Muscle of leg (tissue), 11 donors: ENCODE measurements around the gene GABBR2. TPM values are rescaled to one million over a fixed set of nuclear protein-coding genes. Genes with fewer than 3 reads are reported as not detected.

Experiments
- DNase-seq: peaks from one replicate; pipeline ENCODE4 v3.0.0; 2013
- H3K27ac ChIP-seq: one replicate; pipeline ENCODE4 v1.5.1; 2013; ENCODE audit warnings: mild to moderate bottlenecking, low read length, control low read depth
- H3K27me3 ChIP-seq: one replicate; pipeline ENCODE4 v1.6.1; 2013; ENCODE audit warnings: low read length; ENCODE audit not compliant: control insufficient read depth, insufficient read depth
- H3K36me3 ChIP-seq: one replicate; pipeline ENCODE4 v1.6.1; 2013; ENCODE audit warnings: low read length; ENCODE audit not compliant: control insufficient read depth, insufficient read depth
- H3K4me1 ChIP-seq: one replicate; pipeline ENCODE4 v1.6.1; 2013; ENCODE audit warnings: low read length; ENCODE audit not compliant: control insufficient read depth, insufficient read depth
- H3K4me3 ChIP-seq: one replicate; pipeline ENCODE4 v1.5.1; 2013; ENCODE audit warnings: low read length, control low read depth
- H3K9me3 ChIP-seq: replicated peaks from 2 replicates; pipeline ENCODE4 v1.6.1; 2013; ENCODE audit warnings: low read depth, low read length; ENCODE audit not compliant: control insufficient read depth
- WGBS: methylation state at CpG from one replicate; pipeline ENCODE4 v1.1.5; 2013; ENCODE audit warnings: missing lambda C conversion rate; ENCODE audit not compliant: insufficient coverage; 5-methylcytosine and 5-hydroxymethylcytosine counted together
- polyA plus RNA-seq, 8 donors: library from polyadenylated mRNA; unstranded; fragments of 120-200 nt; gene quantifications; one replicate each; pipeline versions ENCODE4 v1.2.1 to v1.2.3, GENCODE V29; 2013; ENCODE audit warnings: inconsistent platforms in 1 of 8, low replicate concordance in 1 of 8; ENCODE audit not compliant: insufficient read length in 8 of 8, insufficient read depth in 1 of 8
- total RNA-seq: library from RNA; stranded (reverse); fragments of 120-200 nt; gene quantifications from one replicate; pipeline ENCODE4 v1.2.4, GENCODE V29; 2013

Gene GABBR2
- total and polyA plus RNA-seq, 9 donors: 0.35 to 1.6 (median 0.89) TPM

GRCh38 chr9:98554752-98555151, 154.0 kb downstream of the GABBR2 start:
- Histone ChIP-seq H3K27ac (no peak overlapping the region), H3K4me1 (no peaks in the 10 kb centered on the region), H3K9me3 (no peaks in the 10 kb centered on the region), H3K27me3 (peaks cover 7% of the 10 kb centered on the region), H3K4me3 (no peak overlapping the region), H3K36me3 (no peaks in the 10 kb centered on the region)
- no CpG with 5 or more reads among the region's 5 CpGs for WGBS
- DNase-seq: no peak

GRCh38 chr9:98552331-98552730, 156.4 kb downstream of the GABBR2 start:
- Histone ChIP-seq H3K4me1 (no peaks in the 10 kb centered on the region), H3K27me3 (peaks cover 5% of the 10 kb centered on the region), H3K4me3 (no peak overlapping the region), H3K27ac (no peak overlapping the region), H3K36me3 (no peaks in the 10 kb centered on the region), H3K9me3 (no peaks in the 10 kb centered on the region)
- DNase-seq: no peak
- WGBS: 88% methylated on average over 7 of the region's 8 CpGs

- no peak for DNase-seq
- Histone ChIP-seq H3K4me1 (no peaks in the 10 kb centered on the region), H3K9me3 (no peaks in the 10 kb centered on the region), H3K36me3 (no peaks in the 10 kb centered on the region), H3K27ac (no peak overlapping the region), H3K27me3 (peaks cover 5% of the 10 kb centered on the region), H3K4me3 (no peak overlapping the region)
- 71% methylated on average over 5 of the region's 11 CpGs for WGBS
Observed at GRCh38 chr9:98551511-98552286, 157.0 kb downstream of the GABBR2 start.

GRCh38 chr9:98550206-98550820, 158.4 kb downstream of the GABBR2 start:
- no peak for DNase-seq
- no peak overlapping the region for H3K27ac ChIP-seq
- no peaks in the 10 kb centered on the region for H3K9me3 ChIP-seq
- WGBS: 50% methylated on average over 2 of the region's 7 CpGs
- H3K4me3 ChIP-seq: no peak overlapping the region
- no peaks in the 10 kb centered on the region for H3K4me1 ChIP-seq
- H3K27me3 ChIP-seq: peaks cover 5% of the 10 kb centered on the region
- H3K36me3 ChIP-seq: no peaks in the 10 kb centered on the region

- WGBS: no CpG with 5 or more reads among the region's 3 CpGs
- H3K36me3 ChIP-seq: no peaks in the 10 kb centered on the region
Observed at GRCh38 chr9:98549401-98549800, 159.3 kb downstream of the GABBR2 start.

GRCh38 chr9:98547606-98548005, 161.1 kb downstream of the GABBR2 start:
- Histone ChIP-seq H3K27me3 (peaks cover 3% of the 10 kb centered on the region), H3K27ac (no peak overlapping the region), H3K36me3 (no peaks in the 10 kb centered on the region), H3K4me1 (no peaks in the 10 kb centered on the region), H3K4me3 (no peak overlapping the region), H3K9me3 (no peaks in the 10 kb centered on the region)
- WGBS: no CpG with 5 or more reads among the region's 2 CpGs
- DNase-seq: no peak

More at GRCh38 chr9:98549401-98549800, 159.3 kb downstream of the GABBR2 start:
- H3K4me1 ChIP-seq: no peaks in the 10 kb centered on the region
- no peak overlapping the region for H3K4me3 ChIP-seq
- H3K9me3 ChIP-seq: no peaks in the 10 kb centered on the region
- DNase-seq: no peak
- no peak overlapping the region for H3K27ac ChIP-seq
- H3K27me3 ChIP-seq: peaks cover 5% of the 10 kb centered on the region

GRCh38 chr9:98545021-98545420, 163.7 kb downstream of the GABBR2 start:
- Histone ChIP-seq H3K9me3 (no peaks in the 10 kb centered on the region), H3K27ac (no peak overlapping the region), H3K4me3 (no peak overlapping the region), H3K4me1 (no peaks in the 10 kb centered on the region), H3K27me3 (peaks cover 3% of the 10 kb centered on the region), H3K36me3 (no peaks in the 10 kb centered on the region)
- WGBS: 84% methylated on average over 3 of the region's 4 CpGs
- no peak for DNase-seq

GRCh38 chr9:98541684-98542230, 167.0 kb downstream of the GABBR2 start:
- WGBS: 89% methylated on average over 15 of the region's 16 CpGs
- Histone ChIP-seq H3K4me3 (no peak overlapping the region), H3K4me1 (no peaks in the 10 kb centered on the region), H3K27ac (no peak overlapping the region), H3K9me3 (peaks cover 2% of the 10 kb centered on the region), H3K27me3 (no peaks in the 10 kb centered on the region), H3K36me3 (no peaks in the 10 kb centered on the region)
- DNase-seq: no peak

GRCh38 chr9:98540476-98540875, 168.3 kb downstream of the GABBR2 start:
- H3K27ac ChIP-seq: no peak overlapping the region
- H3K36me3 ChIP-seq: no peaks in the 10 kb centered on the region
- H3K27me3 ChIP-seq: no peaks in the 10 kb centered on the region
- no peak overlapping the region for H3K4me3 ChIP-seq
- peaks cover 2% of the 10 kb centered on the region for H3K9me3 ChIP-seq
- no peak for DNase-seq
- WGBS: no CpG with 5 or more reads among the region's 4 CpGs
- H3K4me1 ChIP-seq: no peaks in the 10 kb centered on the region

GRCh38 chr9:98539954-98540353, 168.8 kb downstream of the GABBR2 start:
- Histone ChIP-seq H3K27me3 (no peaks in the 10 kb centered on the region), H3K4me1 (no peaks in the 10 kb centered on the region), H3K9me3 (peaks cover 2% of the 10 kb centered on the region), H3K36me3 (no peaks in the 10 kb centered on the region), H3K4me3 (no peak overlapping the region), H3K27ac (no peak overlapping the region)
- DNase-seq: no peak
- WGBS: 68% methylated on average over 3 of the region's 7 CpGs
